AG10803 (cell line): ENCODE measurements around the gene LRP10.

ENCODE experiments used
- DNase-seq: peaks from one replicate; pipeline ENCODE4 v3.0.0; 2010; ENCODE audit warnings: low read depth
- H3K4me3 ChIP-seq: 2 replicates; pipeline ENCODE4 v1.5.1; 2011; ENCODE audit warnings: mild to moderate bottlenecking, low read length, control low read depth
- CTCF ChIP-seq: conservative IDR thresholded peaks from 2 replicates; pipeline ENCODE4 v1.5.1; 2011; ENCODE audit warnings: mild to moderate bottlenecking, low read length, control low read depth, inconsistent platforms

Gene LRP10

GRCh38 chr14:22830443-22831010, 41.0 kb upstream of the LRP10 start:
- H3K4me3 ChIP-seq = peak overlapping the region; percentile 93
- no peak for DNase-seq
- no peak for TF ChIP-seq CTCF

GRCh38 chr14:22835505-22835904, 36.0 kb upstream of the LRP10 start:
- DNase-seq = no peak
- TF ChIP-seq CTCF = no peak
- H3K4me3 ChIP-seq = no peak overlapping the region

- peak; percentile 91 for DNase-seq
- peak within 1 kb of the TSS; percentile 93 for H3K4me3 ChIP-seq
- TF ChIP-seq CTCF = peak; percentile 65
These were observed 35.0 kb upstream of the LRP10 start, which contains the start of gene MMP14 for GRCh38 chr14:22836301-22837113. MMP14 (plus strand) TSS chr14:22836585; CDS start chr14:22836818, 233 bp downstream.

- 0 out of 2 replicates have a peak, but pooled peaks have one; percentile 9 for TF ChIP-seq CTCF
- peak; percentile 63 for DNase-seq
These were observed 34.3 kb upstream of the LRP10 start for GRCh38 chr14:22837114-22837749.

GRCh38 chr14:22837750-22838538, 33.6 kb upstream of the LRP10 start:
- DNase-seq = peak; percentile 60
- TF ChIP-seq CTCF = 0 out of 2 replicates have a peak, but pooled peaks have one; percentile 5
- peak overlapping the region; percentile 93 for H3K4me3 ChIP-seq

More at GRCh38 chr14:22837114-22837749, 34.3 kb upstream of the LRP10 start:
- peak overlapping the region; percentile 93 for H3K4me3 ChIP-seq

GRCh38 chr14:22838631-22839041, 32.9 kb upstream of the LRP10 start:
- TF ChIP-seq CTCF = no peak
- DNase-seq = peak; percentile 83
- H3K4me3 ChIP-seq = peak overlapping the region; percentile 93
